AG09319 (cell line): ENCODE results near the gene VSX1.

Experiments
- DNase-seq: peaks from one replicate; pipeline ENCODE4 v3.0.0-alpha.2; 2010; ENCODE audit warnings: low read depth; ENCODE audit errors: extremely low read depth
- CTCF ChIP-seq: IDR thresholded peaks from 2 replicates; pipeline ENCODE4 v1.5.1; 2011; ENCODE audit warnings: low read depth, mild to moderate bottlenecking, inconsistent platforms, low read length, moderate library complexity

The VSX1 gene

GRCh38 chr20:25030649-25031207 lies 51.2 kb downstream of the VSX1 start:
- TF ChIP-seq CTCF, result no peak
- DNase-seq, result no peak

GRCh38 chr20:25030007-25030648 lies 51.8 kb downstream of the VSX1 start:
- TF ChIP-seq CTCF, result no peak
- no peak for DNase-seq

GRCh38 chr20:25025986-25026605 lies 55.8 kb downstream of the VSX1 start:
- DNase-seq, result no peak
- no peak for TF ChIP-seq CTCF
